Measurements from ENCODE around the gene TBXAS1. TPM values are rescaled to one million over a fixed set of nuclear protein-coding genes. Genes with fewer than 3 reads are reported as not detected.

The TBXAS1 gene
- total RNA-seq, 2 donors from 2014 or later, result 30.1 to 66.6 TPM

GRCh38 chr7:139846297-139846696 is 17.2 kb downstream of the TBXAS1 start:
- H3K4me1 ChIP-seq (ENCODE audit: control insufficient read depth in 1 of 2, low read depth in 2 of 2), result no peaks in the 10 kb centered on the region
- no peak for ATAC-seq (ENCODE audit: insufficient number of reproducible peaks, low FRiP score, low read depth)
- H3K4me3 ChIP-seq, result no peak overlapping the region
- DNase-seq (ENCODE audit: low spot score), result no peak
- no peaks in the 10 kb centered on the region for H3K36me3 ChIP-seq
- TF ChIP-seq CTCF (IDR thresholded peaks at IDR 0.05), result no peak
- no peak overlapping the region for H3K27ac ChIP-seq
- H3K9me3 ChIP-seq, result no peaks in the 10 kb centered on the region
- no peaks in the 10 kb centered on the region for H3K27me3 ChIP-seq (replicated peaks; ENCODE audit: insufficient read depth)

- DNase-seq (ENCODE audit: low spot score), result no peak
- TF ChIP-seq CTCF (IDR thresholded peaks at IDR 0.05), result no peak
- H3K4me3 ChIP-seq, result no peak overlapping the region
Observed at GRCh38 chr7:139848274-139848673, 19.2 kb downstream of the TBXAS1 start.

GRCh38 chr7:139850906-139851305 is 21.8 kb downstream of the TBXAS1 start:
- ATAC-seq (ENCODE audit: insufficient number of reproducible peaks, low FRiP score, low read depth) (no peak), DNase-seq (ENCODE audit: low spot score) (no peak)
- TF ChIP-seq CTCF (IDR thresholded peaks at IDR 0.05), result no peak

More at GRCh38 chr7:139848274-139848673, 19.2 kb downstream of the TBXAS1 start:
- ATAC-seq (ENCODE audit: insufficient number of reproducible peaks, low FRiP score, low read depth), result no peak
- Histone ChIP-seq H3K36me3 (no peaks in the 10 kb centered on the region), H3K27ac (no peak overlapping the region), H3K27me3 (replicated peaks; ENCODE audit: insufficient read depth) (no peaks in the 10 kb centered on the region), H3K4me1 (ENCODE audit: control insufficient read depth in 1 of 2, low read depth in 2 of 2) (peaks cover 0 to 3% of the 10 kb centered on the region in 2 donors), H3K9me3 (no peaks in the 10 kb centered on the region)

DNA sequence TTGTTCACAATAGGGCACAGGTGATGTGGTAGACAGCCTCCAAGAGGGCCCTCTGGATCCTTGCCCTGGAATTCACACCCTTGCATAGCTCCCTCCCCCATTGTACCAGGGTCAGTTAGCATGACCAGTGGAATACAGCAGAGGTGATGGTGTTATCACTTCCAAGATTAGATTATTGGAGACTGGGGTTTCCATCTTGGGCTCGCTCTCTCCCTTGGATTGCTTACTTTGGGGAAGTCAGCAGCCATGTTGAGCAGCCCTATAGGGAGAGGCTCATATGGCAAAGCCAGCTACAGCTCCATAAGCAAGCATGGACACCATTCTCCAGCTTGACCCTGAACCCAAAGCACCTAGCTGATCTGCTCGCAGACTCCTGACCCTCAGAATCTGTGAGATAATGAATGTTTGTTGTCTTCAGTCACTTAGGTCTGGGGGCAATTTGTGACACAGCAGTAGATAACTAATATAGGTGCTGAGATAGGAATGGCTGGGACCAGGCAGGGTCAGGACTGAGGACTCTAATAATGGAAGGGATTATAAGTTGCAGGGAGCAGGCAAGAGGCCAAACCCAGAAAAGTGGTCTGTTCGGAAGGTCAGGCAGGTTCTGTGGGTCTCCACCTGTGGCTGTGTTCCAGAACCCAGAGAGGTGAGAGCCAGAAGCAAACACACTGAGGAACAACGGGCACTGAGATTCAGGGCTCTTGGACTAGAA is 22.9 kb downstream of the TBXAS1 start:
- H3K9me3 ChIP-seq, result no peaks in the 10 kb centered on the region
- DNase-seq (ENCODE audit: low spot score) (no peak), ATAC-seq (ENCODE audit: insufficient number of reproducible peaks, low FRiP score, low read depth) (no peak)
- TF ChIP-seq CTCF (IDR thresholded peaks at IDR 0.05), result no peak
- H3K36me3 ChIP-seq, result no peaks in the 10 kb centered on the region
- H3K4me3 ChIP-seq, result no peak overlapping the region
- no peak overlapping the region for H3K27ac ChIP-seq
- H3K27me3 ChIP-seq (replicated peaks; ENCODE audit: insufficient read depth), result no peaks in the 10 kb centered on the region
- H3K4me1 ChIP-seq (ENCODE audit: control insufficient read depth in 1 of 2, low read depth in 2 of 2), result peaks cover 0 to 10% of the 10 kb centered on the region in 2 donors

More at GRCh38 chr7:139850906-139851305, 21.8 kb downstream of the TBXAS1 start:
- Histone ChIP-seq H3K4me3 (no peak overlapping the region), H3K4me1 (ENCODE audit: control insufficient read depth in 1 of 2, low read depth in 2 of 2) (peaks cover 0 to 10% of the 10 kb centered on the region in 2 donors), H3K27ac (no peak overlapping the region), H3K27me3 (replicated peaks; ENCODE audit: insufficient read depth) (no peaks in the 10 kb centered on the region), H3K36me3 (no peaks in the 10 kb centered on the region), H3K9me3 (no peaks in the 10 kb centered on the region)

DNA sequence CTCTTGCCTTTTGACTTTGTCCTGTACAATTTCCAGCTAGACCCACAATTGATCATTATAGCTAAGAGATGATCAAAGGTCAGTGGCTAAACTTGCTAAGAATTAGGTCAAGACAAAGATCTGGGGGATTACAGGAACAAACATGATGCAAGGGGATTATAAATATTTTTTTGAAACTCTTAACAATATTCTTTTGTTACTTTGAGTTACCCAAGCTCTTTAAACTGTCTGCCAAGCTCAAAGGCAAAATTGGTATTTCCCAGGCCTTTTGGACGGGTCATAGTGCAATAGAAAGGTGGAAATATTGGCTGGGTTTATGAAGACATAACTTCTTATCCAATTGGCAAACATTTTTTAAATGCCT is 23.4 kb downstream of the TBXAS1 start:
- no peak for DNase-seq (ENCODE audit: low spot score)
- TF ChIP-seq CTCF (IDR thresholded peaks at IDR 0.05), result no peak

More for the DNA sequence above, 23.4 kb downstream of the TBXAS1 start:
- ATAC-seq (ENCODE audit: insufficient number of reproducible peaks, low FRiP score, low read depth), result no peak
- H3K36me3 ChIP-seq, result no peaks in the 10 kb centered on the region
- H3K9me3 ChIP-seq, result no peaks in the 10 kb centered on the region
- H3K27ac ChIP-seq, result no peak overlapping the region
- no peaks in the 10 kb centered on the region for H3K27me3 ChIP-seq (replicated peaks; ENCODE audit: insufficient read depth)
- peaks cover 0 to 10% of the 10 kb centered on the region in 2 donors for H3K4me1 ChIP-seq (ENCODE audit: control insufficient read depth in 1 of 2, low read depth in 2 of 2)
- H3K4me3 ChIP-seq, result no peak overlapping the region

All from thoracic aorta (tissue), 2 donors.